Activated T-cell treated with anti-CD3 and anti-CD28 coated beads for 48 hours (primary cell): ENCODE measurements around the gene CXXC5.
"Not testable (repeated sequence)": the region's sequence is repeated elsewhere in the genome, so short reads cannot be mapped to it uniquely, and the experiment has no call there.

Experiments
- DNase-seq: peaks from one replicate; pipeline ENCODE4 v3.0.0-alpha.2; 2020; ENCODE audit warnings: low read depth

Gene CXXC5

DNA sequence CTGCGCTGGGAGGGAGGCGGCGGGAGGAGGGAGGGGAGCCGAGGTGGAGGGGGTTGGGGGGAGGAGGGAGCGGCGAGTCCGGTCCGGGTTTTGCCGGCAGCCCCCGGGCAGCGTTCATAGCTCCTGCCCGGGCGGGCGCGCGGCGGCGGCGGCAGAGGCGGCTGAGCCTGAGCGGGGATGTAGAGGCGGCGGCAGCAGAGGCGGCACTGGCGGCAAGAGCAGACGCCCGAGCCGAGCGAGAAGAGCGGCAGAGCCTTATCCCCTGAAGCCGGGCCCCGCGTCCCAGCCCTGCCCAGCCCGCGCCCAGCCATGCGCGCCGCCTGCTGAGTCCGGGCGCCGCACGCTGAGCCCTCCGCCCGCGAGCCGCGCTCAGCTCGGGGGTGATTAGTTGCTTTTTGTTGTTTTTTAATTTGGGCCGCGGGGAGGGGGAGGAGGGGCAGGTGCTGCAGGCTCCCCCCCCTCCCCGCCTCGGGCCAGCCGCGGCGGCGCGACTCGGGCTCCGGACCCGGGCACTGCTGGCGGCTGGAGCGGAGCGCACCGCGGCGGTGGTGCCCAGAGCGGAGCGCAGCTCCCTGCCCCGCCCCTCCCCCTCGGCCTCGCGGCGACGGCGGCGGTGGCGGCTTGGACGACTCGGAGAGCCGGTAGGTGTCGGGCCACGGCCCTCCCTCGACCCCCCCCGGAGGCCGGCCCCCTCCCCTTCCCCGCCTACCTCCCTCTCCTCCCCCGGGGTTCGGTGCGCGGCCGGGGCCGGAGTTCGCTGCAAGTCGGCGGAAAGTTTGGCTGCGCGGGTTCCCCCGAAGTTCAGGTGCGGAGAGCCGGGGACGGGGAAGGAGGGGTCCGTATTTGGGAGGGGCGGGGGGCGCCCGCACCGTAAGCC lies at the start of gene CXXC5:
TSS of gene CXXC5 (plus strand) at position 145 of the 877 bp plus-strand sequence. CDS start 32,175 bp downstream, outside the sequence.
- DNase-seq, result peak; percentile 49

DNA sequence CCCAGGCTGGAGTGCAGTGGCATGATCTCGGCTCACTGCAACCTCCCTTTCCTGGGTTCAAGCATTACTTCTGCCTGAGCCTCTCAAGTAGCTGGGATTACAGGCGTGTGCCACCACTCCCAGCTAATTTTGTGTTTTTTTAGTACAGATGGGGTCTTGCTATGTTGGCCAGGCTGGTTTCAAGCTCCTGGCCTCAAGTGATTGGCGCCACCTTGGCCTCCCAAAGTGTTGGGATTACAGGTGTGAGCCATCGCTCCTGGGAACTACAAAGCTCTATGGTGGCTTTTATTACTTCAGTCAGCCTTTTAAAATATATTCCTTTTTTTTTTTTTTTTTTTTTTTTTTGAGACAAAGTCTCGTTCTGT lies 49.6 kb upstream of the CXXC5 start:
- not testable (repeated sequence) for DNase-seq

DNA sequence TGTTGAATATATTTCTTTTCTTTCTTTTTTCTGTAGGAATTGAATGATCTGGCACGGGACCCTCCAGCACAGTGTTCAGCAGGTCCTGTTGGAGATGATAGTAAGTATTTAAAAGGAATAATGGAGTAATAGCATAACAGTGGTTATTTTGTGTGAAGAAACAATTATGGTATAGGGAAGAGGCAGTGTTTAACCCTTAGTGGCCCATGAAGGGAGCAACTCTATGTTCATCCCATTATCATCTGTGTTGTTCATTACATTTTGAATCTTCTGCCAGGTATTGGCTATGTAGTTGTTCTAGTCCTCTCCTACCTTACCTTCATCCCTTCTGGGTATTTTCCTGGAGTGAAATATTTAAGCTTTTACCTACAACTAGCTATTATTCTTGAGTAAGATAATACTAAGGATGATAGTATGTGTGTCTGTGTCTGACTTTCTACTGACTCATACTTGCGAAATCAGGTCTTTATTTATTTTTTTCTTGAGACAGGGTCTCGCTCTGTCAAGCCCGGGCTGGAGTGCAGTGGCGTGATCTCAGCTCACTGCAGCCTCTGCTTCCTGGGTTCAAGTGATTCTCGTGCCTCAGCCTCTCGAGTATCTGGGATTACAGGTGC lies 47.7 kb upstream of the CXXC5 start:
- no peak for DNase-seq

DNA sequence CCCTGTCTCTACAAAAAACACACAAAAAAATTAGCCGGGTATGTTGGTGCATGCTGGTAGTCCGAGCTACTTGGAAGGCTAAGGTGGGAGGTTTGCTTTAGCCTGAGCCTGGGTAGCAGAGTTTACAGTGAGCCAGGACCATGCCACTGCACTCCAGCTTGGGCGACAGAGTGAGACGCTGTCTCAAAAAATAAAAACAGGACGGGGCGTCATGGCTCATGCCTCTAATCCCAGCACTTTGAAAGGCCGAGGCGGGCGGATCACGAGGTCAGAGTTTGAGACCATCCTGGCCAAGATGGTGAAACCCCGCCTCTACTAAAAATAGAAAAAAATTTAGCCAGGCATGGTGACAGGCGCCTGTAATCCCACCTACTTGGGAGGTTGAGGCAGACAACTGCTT lies 46.7 kb upstream of the CXXC5 start:
- DNase-seq, result no peak

DNA sequence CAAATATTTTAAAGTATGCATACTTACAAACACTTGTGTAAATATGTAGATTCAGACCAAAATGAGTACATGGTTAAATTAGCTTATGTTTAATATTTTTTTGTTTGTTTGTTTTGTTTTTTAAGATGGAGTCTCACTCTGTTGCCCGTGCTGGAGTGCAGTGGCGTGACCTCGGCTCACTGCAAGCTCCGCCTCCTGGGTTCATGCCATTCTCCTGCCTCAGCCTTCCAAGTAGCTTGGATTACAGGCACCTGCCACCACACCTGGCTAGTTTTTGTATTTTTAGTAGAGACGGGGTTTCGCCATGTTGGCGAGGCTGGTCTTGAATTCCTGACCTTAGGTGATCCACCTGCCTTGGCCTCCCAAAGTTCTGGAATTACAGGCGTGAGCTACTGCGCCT lies 46.2 kb upstream of the CXXC5 start:
- DNase-seq, result not testable (repeated sequence)

DNA sequence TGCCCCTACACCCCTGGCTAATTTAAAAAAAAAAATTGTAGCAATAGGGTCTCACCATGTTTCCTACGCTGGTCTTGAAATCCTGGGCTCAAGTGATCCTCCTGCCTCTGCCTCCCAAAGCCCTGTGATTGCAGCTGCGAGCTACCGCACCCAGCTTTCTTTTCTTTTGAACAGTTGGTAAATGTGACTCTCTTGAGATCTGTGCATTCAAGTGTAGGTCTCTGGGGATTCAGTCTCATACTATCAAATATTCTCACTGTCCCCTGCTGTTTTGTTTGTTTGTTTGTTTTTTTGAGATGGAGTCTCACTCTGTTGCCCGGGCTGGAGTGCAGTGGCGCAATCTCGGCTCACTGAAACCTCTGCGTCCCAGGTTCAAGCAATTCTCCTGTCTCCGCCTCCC lies 42.3 kb upstream of the CXXC5 start:
- no peak for DNase-seq

DNA sequence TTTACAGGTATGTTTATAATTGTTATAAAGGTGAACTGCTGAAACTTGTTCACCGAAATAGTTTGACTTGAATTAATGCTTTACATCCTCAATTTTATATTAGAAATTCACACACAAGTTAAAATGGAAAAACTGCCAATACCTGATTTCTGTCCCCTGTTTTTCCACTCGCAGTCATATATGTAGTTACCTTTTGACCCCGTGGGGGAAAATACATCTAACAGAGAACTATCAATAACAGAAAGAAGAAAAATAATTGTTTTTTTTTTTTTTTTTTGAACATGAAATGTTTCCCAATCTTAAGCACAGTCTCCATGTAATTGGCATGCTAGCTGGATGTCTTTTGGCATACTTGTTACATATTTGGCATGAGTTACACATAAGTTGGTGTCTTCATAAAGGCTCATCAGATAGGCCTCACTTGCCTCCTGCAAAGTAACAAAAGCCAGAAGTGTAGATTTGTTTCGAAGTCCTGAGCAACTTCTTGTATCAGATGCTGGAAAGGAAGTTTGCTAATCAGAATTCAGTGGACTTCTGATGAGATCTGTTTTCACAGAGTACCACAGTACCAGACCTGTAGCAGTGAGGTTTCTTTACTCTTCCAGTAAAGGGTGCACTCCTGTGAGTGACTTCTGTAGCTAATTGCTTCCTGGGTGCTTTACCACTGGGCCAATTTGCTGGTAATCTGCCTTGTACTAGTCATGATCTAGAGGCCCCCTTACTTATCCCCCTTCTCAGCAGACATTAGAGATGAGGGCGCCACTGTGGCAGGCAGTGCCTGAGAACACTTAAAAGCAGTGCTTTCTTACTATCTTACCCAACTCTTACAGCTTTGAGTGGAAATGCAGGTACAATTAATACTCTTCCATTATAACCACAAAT lies 36.2 kb upstream of the CXXC5 start:
- no peak for DNase-seq

DNA sequence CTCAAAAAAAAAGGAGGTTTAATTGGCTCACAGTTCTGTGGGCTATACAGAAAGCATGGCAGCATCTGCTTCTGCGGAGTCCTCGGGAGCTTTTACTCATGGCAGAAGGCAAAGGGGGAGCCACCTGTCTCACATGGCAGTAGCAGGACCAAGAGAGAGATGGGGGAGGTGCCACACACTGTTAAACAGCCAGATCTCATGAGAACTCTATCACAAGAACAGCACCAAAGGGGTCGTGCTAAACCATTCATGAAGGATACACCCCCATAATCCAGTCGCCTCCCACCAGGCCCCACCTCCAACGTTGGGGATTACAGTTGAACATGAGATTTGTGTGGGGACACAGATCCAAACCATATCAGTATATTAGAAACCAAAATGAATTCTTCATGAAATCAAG lies 28.3 kb upstream of the CXXC5 start:
- DNase-seq, result no peak

DNA sequence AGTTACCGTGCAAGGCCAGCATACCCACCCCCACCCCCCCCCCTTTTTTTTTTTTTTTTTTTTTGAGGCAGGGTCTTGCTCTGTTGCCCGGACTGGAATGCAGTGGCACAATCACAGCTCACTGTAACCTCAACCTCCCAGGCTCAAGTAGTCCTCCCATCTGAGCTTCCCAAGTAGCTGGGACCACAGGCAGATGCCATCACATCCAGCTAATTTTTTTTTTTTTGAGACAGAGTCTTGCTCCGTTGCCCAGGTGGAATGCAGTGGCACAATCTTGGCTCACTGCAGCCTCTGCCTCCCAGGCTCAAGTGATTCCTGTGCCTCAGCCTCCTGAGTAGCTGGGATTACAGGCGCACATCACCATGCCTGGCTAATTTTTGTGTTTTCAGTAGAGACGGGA lies 22.8 kb upstream of the CXXC5 start:
- DNase-seq, result not testable (repeated sequence)

DNA sequence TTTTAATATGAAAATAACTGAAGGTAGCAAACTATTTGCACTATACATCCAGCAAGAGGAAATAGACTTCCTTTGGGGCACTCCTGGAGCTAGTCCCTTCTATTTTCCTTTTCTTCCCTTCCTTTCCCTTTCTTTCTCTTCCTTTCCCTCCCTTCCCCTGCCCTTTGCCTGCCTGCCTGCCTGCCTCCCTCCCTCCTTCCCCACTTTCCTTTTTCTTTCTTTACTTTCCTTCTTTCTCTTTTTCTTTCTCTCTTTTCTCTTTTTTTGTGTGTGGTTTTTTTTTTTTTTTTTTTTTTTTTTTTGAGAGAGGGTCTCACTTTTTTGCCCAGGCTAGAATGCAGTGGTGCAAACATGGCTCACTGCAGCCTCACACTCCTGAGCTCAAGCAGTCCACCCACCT lies 17.3 kb upstream of the CXXC5 start:
- no peak for DNase-seq

DNA sequence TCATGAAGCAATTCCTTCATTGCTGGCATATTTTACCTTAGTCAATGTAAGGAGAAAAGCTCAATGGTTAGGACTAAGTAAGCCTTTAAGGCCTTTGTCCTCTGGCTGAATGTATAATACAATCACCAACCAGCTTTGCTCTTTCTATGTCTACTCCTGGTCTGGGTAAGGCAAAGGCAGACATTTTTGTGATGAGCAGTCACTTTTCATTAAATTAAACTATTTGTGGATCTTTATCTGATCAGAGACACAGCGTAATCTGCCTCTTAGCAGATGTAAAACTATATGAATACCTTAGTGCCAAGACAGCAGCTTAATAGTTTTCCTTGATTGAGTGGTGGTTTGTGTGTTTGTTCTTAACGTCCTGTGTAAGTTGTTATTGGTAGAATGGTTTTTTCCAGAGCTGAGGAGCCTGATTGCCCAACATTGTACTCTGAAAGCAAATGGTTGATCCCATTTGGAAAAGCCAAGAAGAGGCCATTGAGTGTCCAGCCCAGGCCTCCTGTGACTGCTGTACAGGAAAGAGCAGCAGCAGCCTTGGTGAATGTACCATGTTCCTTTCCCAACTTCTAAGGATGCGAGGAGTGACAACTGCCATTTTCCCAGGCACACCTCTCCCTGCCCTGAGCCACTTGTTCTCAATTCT lies 16.5 kb upstream of the CXXC5 start:
- no peak for DNase-seq

DNA sequence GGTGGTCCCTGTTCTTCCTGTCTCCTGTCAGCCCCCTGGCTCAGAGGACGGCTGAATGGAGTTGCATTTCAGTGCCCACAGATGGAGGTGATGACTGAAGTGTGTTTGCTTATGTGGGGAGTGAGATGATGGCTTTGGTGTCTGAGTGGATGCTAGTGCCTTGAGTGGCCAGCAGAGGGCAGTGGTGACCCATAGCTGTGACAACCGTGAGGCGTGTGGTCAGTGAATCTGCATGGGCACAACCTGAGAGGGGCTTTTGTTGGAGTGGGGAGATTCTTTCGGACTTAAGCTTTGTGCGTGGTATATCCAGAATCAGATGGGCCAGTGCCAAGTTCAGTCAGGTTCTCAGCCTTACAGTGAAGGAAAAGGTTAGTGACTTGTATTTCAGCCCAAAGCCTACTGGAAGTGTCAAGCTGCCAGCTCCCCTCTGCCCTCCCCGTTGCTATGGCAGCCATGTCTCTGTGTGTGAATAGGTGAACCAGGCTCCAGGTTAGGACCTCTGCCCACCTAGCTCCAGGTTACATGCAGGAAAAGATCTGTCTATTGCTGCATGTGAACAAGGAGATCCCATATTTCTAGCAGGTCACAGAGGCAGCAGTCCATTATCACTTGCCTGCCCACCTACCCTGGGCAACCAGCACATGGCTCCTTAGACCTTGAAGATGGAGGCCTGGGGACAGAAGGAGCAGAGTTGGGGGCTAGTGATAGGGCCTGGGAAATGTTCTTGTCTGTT lies 14.7 kb upstream of the CXXC5 start:
- peak; percentile 53 for DNase-seq

DNA sequence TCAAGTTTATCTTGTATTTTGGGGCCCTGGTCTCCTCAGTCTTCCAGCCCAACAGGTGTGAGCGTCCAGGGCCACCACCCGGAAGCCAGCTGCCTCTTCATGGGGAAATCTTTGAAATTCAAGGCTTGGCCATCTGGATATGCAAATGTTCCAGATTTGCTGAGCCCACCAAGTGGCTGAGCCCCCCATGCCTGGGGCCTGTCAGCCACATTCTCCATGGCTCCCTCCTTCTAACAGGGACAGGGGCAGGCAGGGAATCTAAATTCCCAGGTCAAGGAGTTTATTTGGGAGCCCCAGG lies 14.2 kb upstream of the CXXC5 start:
- DNase-seq, result no peak

DNA sequence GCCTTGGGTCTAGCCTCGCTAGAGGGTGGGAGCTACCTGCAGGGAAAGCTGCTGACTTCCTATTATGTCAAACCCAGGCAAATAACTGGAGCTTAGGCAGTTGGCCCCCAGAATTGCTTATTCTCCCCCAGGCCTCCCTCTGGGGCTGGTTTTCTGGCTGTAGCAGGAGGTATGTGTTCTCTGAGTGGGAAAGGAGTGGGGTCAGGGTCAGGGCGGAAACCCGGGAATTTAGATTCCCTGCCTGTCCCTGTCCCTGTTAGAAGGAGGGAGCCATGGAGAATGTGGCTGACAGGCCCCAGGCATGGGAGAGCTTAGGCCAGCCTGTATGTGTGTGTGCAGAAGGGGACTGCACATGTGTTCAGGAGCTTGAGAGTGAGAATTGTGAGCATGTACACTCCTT lies 13.6 kb upstream of the CXXC5 start:
- DNase-seq, result no peak

DNA sequence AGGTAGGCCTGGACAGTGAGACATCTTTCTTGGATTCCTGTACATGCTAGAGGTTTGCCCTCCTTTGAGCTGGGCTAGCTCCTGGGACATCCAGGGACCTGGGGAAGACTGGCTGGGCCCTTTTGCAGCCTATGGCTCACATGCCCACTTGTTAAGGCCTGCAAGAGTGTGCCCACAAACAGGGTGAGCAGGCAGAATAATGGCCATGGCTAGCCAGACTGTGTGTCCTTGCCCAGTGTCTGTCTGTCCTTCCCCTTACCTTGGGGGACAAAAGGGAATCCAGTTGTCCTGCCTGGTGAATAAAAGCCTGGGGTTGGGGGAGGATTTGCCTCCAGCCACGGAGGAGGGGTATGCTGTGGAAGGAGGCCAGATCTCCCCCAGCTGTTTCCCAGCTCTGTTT lies 13.0 kb upstream of the CXXC5 start:
- no peak for DNase-seq

DNA sequence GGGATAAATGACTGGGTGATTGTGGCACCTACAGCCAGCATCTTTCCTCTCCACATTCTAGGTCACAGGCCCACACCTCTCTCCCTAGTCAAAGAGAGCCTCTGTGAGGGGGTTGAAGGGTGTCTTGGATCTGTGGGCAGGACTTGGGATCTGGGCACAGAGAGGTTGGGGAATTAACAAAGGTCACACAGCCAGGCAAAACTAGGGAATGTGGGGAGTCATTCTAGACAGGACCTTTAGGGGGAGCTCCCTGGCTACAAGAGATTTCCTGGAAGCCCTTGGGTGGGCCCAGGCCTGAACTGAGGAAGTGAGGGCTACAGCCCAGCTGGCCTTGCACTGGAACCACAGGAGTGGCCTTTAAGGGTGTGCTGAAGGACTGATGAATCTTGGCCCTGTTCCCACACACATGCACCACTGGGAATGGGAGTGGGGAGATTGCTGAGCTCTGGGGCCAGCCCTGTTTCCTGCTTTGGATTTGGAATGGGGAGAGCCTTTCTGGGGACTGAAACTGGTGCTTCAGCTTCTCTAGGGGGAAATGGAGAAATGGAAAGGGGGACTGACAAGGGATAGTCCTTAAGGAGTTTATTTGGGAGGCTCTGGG lies 12.4 kb upstream of the CXXC5 start:
- no peak for DNase-seq

DNA sequence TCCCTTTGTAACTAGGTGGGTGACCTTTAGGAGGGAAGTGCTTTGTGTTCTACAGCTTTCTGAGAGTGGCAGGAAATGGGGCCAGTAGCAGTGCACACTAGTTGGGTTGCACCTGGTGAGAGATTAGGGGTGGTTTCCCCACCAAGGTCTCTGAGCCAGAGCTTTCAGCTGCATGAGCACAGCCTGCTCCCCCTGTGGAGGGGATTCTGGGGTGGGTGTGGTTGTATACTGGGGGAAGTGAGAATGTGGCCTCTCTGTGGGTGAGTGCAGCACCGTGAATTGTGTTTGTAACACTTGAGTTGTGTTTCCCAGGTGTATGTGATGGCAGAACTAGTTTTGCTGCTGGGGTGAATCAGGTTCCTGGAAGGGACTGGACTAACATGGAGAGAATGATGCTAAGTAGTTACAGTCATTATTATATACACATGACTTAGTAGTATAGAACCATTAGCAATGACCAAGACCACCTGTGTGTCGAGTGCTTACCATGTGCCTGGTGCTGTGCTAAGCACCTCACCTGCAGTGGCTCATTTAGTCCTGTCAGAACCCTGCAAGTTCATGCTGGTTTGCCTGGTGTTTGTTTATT lies 11.8 kb upstream of the CXXC5 start:
- peak; percentile 45 for DNase-seq

DNA sequence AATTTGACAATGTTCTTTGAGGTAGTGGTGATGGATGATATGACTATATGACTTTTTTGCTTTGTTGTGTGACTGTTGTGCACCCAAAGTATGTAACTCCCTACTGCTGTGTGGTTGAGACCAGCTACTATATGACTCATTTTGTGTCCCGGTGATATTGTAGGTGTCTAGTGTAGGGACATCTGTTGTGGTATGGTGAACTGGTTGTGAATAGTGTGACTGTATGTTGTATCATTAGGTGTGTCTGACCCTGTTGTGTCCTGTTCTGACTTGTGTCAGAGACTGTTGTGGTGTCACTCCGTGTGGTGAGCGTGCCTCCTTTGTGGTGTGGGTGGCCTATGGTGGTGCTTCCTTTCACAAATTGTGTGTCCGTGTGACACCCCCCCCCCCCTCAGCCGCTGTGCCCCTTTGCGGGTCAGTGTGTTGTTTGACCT lies 11.2 kb upstream of the CXXC5 start:
- peak; percentile 36 for DNase-seq

DNA sequence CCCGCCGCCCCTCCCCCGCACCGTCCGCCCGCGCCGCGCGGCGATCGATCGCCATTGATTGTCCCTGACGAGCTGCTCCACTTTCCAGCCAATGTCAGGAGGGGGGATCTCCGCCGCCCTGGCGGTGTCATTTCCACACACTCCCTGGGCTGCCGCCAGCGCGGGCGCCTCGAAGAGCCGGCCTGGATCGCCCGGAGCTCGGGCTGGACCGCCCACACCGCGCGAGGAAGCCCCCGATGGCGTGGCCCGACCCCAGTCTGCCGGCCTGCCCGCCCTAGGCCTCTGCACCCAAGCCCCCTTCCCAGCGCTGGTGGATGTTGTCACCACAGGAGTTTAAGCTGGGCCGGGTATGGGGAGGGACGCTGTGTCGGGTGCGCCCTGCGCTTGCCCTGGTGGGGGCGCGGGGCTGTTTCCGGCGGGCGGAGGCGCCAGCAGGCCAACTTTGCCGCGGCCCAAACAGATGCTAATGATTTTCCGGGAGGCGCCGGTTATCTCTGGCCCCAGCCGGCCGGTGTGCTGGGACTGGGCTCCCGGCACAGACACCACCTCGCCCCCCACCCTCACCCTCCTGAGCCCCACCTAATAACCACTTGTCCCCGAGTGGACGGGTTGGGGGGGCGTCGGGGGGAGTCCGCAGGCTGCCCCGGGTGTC lies 10.6 kb upstream of the CXXC5 start:
- peak; percentile 33 for DNase-seq

DNA sequence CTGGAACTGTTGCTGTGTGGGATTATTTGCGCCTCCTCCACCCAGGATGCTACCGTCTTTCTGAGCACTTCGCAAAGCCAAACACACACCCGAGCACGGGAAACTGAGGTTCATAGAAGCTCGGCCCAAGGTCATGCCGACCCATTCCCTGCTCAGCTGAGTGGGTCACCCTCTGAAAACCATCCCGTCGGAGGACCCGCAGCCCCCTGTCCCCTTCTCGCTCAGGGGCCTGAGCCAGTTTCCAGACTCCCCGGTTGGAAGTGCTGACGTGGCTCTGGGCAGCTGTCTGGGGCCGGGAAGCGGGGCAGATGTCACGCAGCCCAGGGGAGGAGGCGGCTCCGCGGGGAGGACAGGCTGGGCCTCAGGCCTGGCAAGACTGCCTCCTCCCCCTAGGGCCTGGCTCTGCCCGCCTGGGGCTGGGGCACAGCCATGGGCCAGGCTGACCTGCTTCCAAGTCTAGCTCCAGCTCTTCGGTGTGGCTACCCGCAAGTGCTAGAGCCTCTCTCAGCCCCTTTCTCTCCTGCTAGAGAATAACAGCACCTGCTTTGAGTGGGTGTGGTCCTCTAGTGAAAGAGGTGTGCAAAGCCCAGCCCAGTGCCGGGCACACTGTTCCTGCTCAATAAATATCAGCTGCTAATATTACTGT lies 9.9 kb upstream of the CXXC5 start:
- no peak for DNase-seq
